PFSK-1 (cell line): ENCODE results near the gene NIPAL4.

Source experiments
- FOXP2 ChIP-seq: optimal IDR thresholded peaks from 2 replicates; pipeline ENCODE3; 2011; ENCODE audit warnings: borderline replicate concordance, control low read depth, inconsistent platforms; ENCODE audit not compliant: insufficient read depth; ENCODE audit errors: extremely low read length, extremely low read depth
- POLR2AphosphoS5 ChIP-seq: IDR thresholded peaks from 2 replicates; pipeline ENCODE4 v1.6.1; 2012; ENCODE audit warnings: low read depth, mild to moderate bottlenecking, control low read depth, low read length, moderate library complexity
- REST ChIP-seq, 2 experiments: IDR thresholded peaks; 2 replicates each; pipeline versions ENCODE4 v1.6.1 to v1.8.0; 2011 to 2012; ENCODE audit warnings: low read depth in 2 of 2, low read length in 2 of 2, control low read depth in 1 of 2, inconsistent platforms in 1 of 2, mild to moderate bottlenecking in 1 of 2, moderate library complexity in 1 of 2; ENCODE audit not compliant: insufficient read depth in 1 of 2
- TAF1 ChIP-seq: IDR thresholded peaks from 2 replicates; pipeline ENCODE4 v1.6.1; 2012; ENCODE audit warnings: low read length, control low read depth, borderline replicate concordance; ENCODE audit not compliant: insufficient read depth

- TF ChIP-seq POLR2AphosphoS5 (no peak), FOXP2 (no peak), REST (IDR thresholded peaks at IDR 0.05; ENCODE audit: insufficient read depth in 1 of 2, low read depth in 2 of 2, low read length in 2 of 2) (no peak), TAF1 (no peak)
Measured at GRCh38 chr5:157475432-157475831, 15.4 kb downstream of the NIPAL4 start.
